H9 (cell line): ENCODE data around the gene PRKCA. TPM values are rescaled to one million over a fixed set of nuclear protein-coding genes. Genes with fewer than 3 reads are reported as not detected.

Experiments
- DNase-seq: peaks from one replicate; pipeline ENCODE4 v3.0.0-alpha.2; 2017
- H2AFZ ChIP-seq: one replicate; pipeline ENCODE4 v1.6.1; 2013; ENCODE audit warnings: mild to moderate bottlenecking, low read length, control low read depth, moderate library complexity
- H2AK5ac ChIP-seq: 2 replicates; pipeline ENCODE4 v1.6.1; 2013; ENCODE audit warnings: low read length, control low read depth, mixed read lengths; ENCODE audit not compliant: insufficient read length
- H2BK120ac ChIP-seq: one replicate; pipeline ENCODE4 v1.6.1; 2013; ENCODE audit warnings: low read depth, mild to moderate bottlenecking, low read length, control low read depth, inconsistent platforms; ENCODE audit not compliant: poor library complexity, severe bottlenecking
- H2BK12ac ChIP-seq: 2 replicates; pipeline ENCODE4 v1.6.1; 2013; ENCODE audit warnings: low read length, control low read depth, mixed read lengths, low read depth; ENCODE audit not compliant: insufficient read length
- H2BK15ac ChIP-seq: 2 replicates; pipeline ENCODE4 v1.6.1; 2013; ENCODE audit warnings: low read depth, low read length, control low read depth
- H2BK20ac ChIP-seq: one replicate; pipeline ENCODE4 v1.6.1; 2013; ENCODE audit warnings: low read depth, mild to moderate bottlenecking, low read length, control low read depth, inconsistent platforms; ENCODE audit not compliant: poor library complexity, severe bottlenecking
- H2BK5ac ChIP-seq: 2 replicates; pipeline ENCODE4 v1.6.1; 2013; ENCODE audit warnings: low read length, control low read depth, mixed read lengths; ENCODE audit not compliant: insufficient read length
- H3K14ac ChIP-seq: 2 replicates; pipeline ENCODE4 v1.6.1; 2013; ENCODE audit warnings: low read length, control low read depth; ENCODE audit not compliant: insufficient read depth
- H3K18ac ChIP-seq: 2 replicates; pipeline ENCODE4 v1.6.1; 2013; ENCODE audit warnings: low read depth, mild to moderate bottlenecking, mixed read lengths, low read length, control low read depth; ENCODE audit not compliant: insufficient read length
- H3K23ac ChIP-seq: 2 replicates; pipeline ENCODE4 v1.6.1; 2013; ENCODE audit warnings: low read length, control low read depth, mixed read lengths, low read depth; ENCODE audit not compliant: insufficient read length
- H3K23me2 ChIP-seq: 2 replicates; pipeline ENCODE4 v1.6.1; 2013; ENCODE audit warnings: low read depth, mild to moderate bottlenecking, mixed read lengths, low read length, control low read depth; ENCODE audit not compliant: insufficient read length, poor library complexity, severe bottlenecking
- H3K27ac ChIP-seq: 2 replicates; pipeline ENCODE4 v1.5.1; 2013; ENCODE audit warnings: low read length, control low read depth, mixed read lengths, low read depth; ENCODE audit not compliant: insufficient read length
- H3K27me3 ChIP-seq: 2 replicates; pipeline ENCODE4 v1.6.1; 2013; ENCODE audit warnings: low read length, control low read depth, inconsistent platforms; ENCODE audit not compliant: insufficient read depth
- H3K4ac ChIP-seq: 2 replicates; pipeline ENCODE4 v1.6.1; 2013; ENCODE audit warnings: low read depth, mild to moderate bottlenecking, control low read depth, inconsistent platforms, low read length, moderate library complexity
- H3K4me1 ChIP-seq: 2 replicates; pipeline ENCODE4 v1.6.1; 2013; ENCODE audit warnings: low read length, control low read depth, inconsistent platforms; ENCODE audit not compliant: insufficient read depth
- H3K4me2 ChIP-seq: 2 replicates; pipeline ENCODE4 v1.6.1; 2013; ENCODE audit warnings: low read length, control low read depth, mixed read lengths; ENCODE audit not compliant: insufficient read length, insufficient read depth
- H3K56ac ChIP-seq: 2 replicates; pipeline ENCODE4 v1.6.1; 2013; ENCODE audit warnings: low read depth, mild to moderate bottlenecking, mixed read lengths, low read length, control low read depth; ENCODE audit not compliant: insufficient read length
- H3K79me1 ChIP-seq: 2 replicates; pipeline ENCODE4 v1.6.1; 2013; ENCODE audit warnings: low read depth, mild to moderate bottlenecking, moderate library complexity, low read length, control low read depth, inconsistent platforms; ENCODE audit not compliant: insufficient read depth, poor library complexity, severe bottlenecking
- H3K79me2 ChIP-seq: 2 replicates; pipeline ENCODE4 v1.6.1; 2013; ENCODE audit warnings: low read length, control low read depth, inconsistent platforms; ENCODE audit not compliant: insufficient read depth
- H3K9ac ChIP-seq: 2 replicates; pipeline ENCODE4 v1.6.1; 2013; ENCODE audit warnings: low read length, control low read depth, mixed read lengths; ENCODE audit not compliant: insufficient read length; ENCODE audit errors: extremely low read depth
- H3K9me3 ChIP-seq: one replicate; pipeline ENCODE4 v1.6.1; 2013; ENCODE audit warnings: low read depth, low read length, inconsistent platforms; ENCODE audit not compliant: control insufficient read depth
- H3T11ph ChIP-seq: one replicate; pipeline ENCODE4 v1.6.1; 2013; ENCODE audit warnings: mild to moderate bottlenecking, low read length, control low read depth, inconsistent platforms
- H4K20me1 ChIP-seq: one replicate; pipeline ENCODE4 v1.6.1; 2013; ENCODE audit not compliant: control insufficient read depth, insufficient read length, insufficient read depth
- H4K5ac ChIP-seq: 2 replicates; pipeline ENCODE4 v1.6.1; 2013; ENCODE audit warnings: low read depth, mild to moderate bottlenecking, mixed read lengths, low read length, control low read depth; ENCODE audit not compliant: insufficient read length
- H4K8ac ChIP-seq: replicated peaks from 2 replicates; pipeline ENCODE4 v1.6.1; 2013; ENCODE audit warnings: low read length, control low read depth, mixed read lengths, low read depth; ENCODE audit not compliant: insufficient read length
- H4K91ac ChIP-seq: 2 replicates; pipeline ENCODE4 v1.6.1; 2013; ENCODE audit warnings: low read depth, mild to moderate bottlenecking, moderate library complexity, mixed read lengths, low read length, control low read depth; ENCODE audit not compliant: insufficient read length
- H3K27ac Mint-ChIP-seq, 3 experiments: 2 replicates in 2 of 3; 3 replicates in 1 of 3; pipeline ENCODE4 v1.8.0; 2020 to 2021; ENCODE audit warnings: mixed read lengths in 3 of 3, mild to moderate bottlenecking in 1 of 3, moderate library complexity in 1 of 3
- H3K27me3 Mint-ChIP-seq: 2 replicates; pipeline ENCODE4 v1.8.0; 2021; ENCODE audit warnings: low read depth, mild to moderate bottlenecking, moderate library complexity, mixed read lengths
- H3K36me3 Mint-ChIP-seq, 3 experiments: 2 replicates in 2 of 3; 3 replicates in 1 of 3; pipeline ENCODE4 v1.8.0; 2020 to 2021; ENCODE audit warnings: low read depth in 3 of 3, mixed read lengths in 3 of 3; ENCODE audit not compliant: insufficient read depth in 1 of 3
- H3K4me1 Mint-ChIP-seq, 2 experiments: 2 replicates each; pipeline ENCODE4 v1.8.0; 2020; ENCODE audit warnings: mixed read lengths in 2 of 2
- H3K4me3 Mint-ChIP-seq, 2 experiments: 2 replicates in 1 of 2; 3 replicates in 1 of 2; pipeline ENCODE4 v1.8.0; 2020 to 2021; ENCODE audit warnings: mild to moderate bottlenecking in 2 of 2, mixed read lengths in 2 of 2, moderate library complexity in 1 of 2
- H3K9me3 Mint-ChIP-seq, 2 experiments: 2 replicates in 1 of 2; 3 replicates in 1 of 2; pipeline ENCODE4 v1.8.0; 2020; ENCODE audit warnings: mild to moderate bottlenecking in 2 of 2, mixed read lengths in 2 of 2, moderate library complexity in 1 of 2
- WGBS: extraction: QIAGEN DNeasy Blood & Tissue Kit; methylation state at CpG from one replicate; pipeline ENCODE4 v1.1.7; 2013; ENCODE audit warnings: missing lambda C conversion rate, low lambda C conversion rate, mixed read lengths; ENCODE audit not compliant: insufficient read length; ENCODE audit errors: extremely low coverage; 5-methylcytosine and 5-hydroxymethylcytosine counted together
- total RNA-seq: library from RNA; stranded (reverse); gene quantifications from 2 replicates; pipeline ENCODE4 v1.2.1, GENCODE V29; 2021
- TF ChIP-seq, protein P1 (sequence below): fragments of 200-600 bp; sonication (generic); conservative IDR thresholded peaks from 3 replicates; pipeline ENCODE4 v1.8.0; 2021; ENCODE audit warnings: antibody characterized with exemption, mild to moderate bottlenecking

The PRKCA gene
- total RNA-seq, 1 experiment from 2014 or later, result 10.5 TPM

DNA sequence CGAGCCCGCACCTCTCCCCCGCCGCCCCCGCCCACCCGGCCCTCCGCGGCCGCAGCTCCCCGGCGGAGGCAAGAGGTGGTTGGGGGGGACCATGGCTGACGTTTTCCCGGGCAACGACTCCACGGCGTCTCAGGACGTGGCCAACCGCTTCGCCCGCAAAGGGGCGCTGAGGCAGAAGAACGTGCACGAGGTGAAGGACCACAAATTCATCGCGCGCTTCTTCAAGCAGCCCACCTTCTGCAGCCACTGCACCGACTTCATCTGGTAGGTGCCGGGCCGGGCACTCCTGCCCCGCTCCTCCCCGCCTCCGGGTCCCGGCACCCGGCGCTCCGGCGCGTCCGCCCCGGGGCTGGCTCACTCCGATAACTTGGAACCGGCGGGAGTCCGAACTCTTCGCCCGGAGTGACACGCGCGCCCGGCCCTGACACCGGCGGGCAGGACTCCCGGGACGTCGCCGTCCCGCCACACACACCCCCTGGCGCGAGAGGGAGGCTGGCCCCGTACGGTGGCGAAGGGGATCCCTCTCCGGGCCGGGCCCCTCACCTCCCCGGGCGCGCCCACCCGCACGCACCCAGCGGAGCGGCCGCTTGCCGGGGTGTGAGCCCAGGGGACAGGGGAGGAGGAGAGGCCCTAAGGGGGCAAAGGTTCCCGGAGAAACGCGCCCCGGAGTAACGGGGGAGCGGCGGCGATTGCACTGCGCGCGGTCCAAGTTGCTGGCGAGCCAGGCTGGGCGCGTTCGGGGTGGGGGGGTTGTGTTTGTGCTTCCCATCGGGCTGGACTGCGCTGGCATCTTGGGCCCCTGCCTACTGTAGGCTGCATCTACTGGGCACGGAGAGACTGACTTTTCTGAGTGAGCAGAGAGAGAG lies 581 bp downstream of the PRKCA start:
- H3K27ac Mint-ChIP-seq, result peak overlapping the region in 1 of 3 experiments; percentile 66; a peak in 1 of 7 replicates
- Histone ChIP-seq H2AFZ (no peak overlapping the region), H3K14ac (no peak overlapping the region), H2BK12ac (no peak overlapping the region), H3K56ac (no peak overlapping the region), H3K4ac (no peak overlapping the region), H3K79me1 (no peaks in the 10 kb centered on the region), H4K91ac (no peak overlapping the region), H3K27me3 (no peaks in the 10 kb centered on the region; the same call in 1 of the 2 replicates), H2BK15ac (no peak overlapping the region), H3K23me2 (peaks cover 15% of the 10 kb centered on the region), H2AK5ac (no peak overlapping the region), H3K27ac (no peak overlapping the region), H3K4me2 (peak overlapping the region; percentile 85), H2BK120ac (no peak overlapping the region), H3T11ph (no peak overlapping the region), H4K20me1 (no peaks in the 10 kb centered on the region), H3K4me1 (peaks cover 1% of the 10 kb centered on the region; the same call in 1 of the 2 replicates), H3K23ac (no peak overlapping the region), H3K9ac (no peak overlapping the region), H2BK5ac (no peak overlapping the region), H4K8ac (no peak overlapping the region), H4K5ac (no peak overlapping the region), H2BK20ac (no peak overlapping the region), H3K9me3 (no peaks in the 10 kb centered on the region), H3K18ac (no peak overlapping the region), H3K79me2 (no peaks in the 10 kb centered on the region)
- peak; percentile 74 for DNase-seq
- H3K4me1 Mint-ChIP-seq, result peaks cover 42 to 44% of the 10 kb centered on the region in 2 experiments
- TF ChIP-seq, protein P1, sequence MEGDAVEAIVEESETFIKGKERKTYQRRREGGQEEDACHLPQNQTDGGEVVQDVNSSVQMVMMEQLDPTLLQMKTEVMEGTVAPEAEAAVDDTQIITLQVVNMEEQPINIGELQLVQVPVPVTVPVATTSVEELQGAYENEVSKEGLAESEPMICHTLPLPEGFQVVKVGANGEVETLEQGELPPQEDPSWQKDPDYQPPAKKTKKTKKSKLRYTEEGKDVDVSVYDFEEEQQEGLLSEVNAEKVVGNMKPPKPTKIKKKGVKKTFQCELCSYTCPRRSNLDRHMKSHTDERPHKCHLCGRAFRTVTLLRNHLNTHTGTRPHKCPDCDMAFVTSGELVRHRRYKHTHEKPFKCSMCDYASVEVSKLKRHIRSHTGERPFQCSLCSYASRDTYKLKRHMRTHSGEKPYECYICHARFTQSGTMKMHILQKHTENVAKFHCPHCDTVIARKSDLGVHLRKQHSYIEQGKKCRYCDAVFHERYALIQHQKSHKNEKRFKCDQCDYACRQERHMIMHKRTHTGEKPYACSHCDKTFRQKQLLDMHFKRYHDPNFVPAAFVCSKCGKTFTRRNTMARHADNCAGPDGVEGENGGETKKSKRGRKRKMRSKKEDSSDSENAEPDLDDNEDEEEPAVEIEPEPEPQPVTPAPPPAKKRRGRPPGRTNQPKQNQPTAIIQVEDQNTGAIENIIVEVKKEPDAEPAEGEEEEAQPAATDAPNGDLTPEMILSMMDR, result no peak
- peaks cover 3 to 4% (median 4%) of the 10 kb centered on the region in 3 experiments; a peak in 4 of 7 replicates for H3K36me3 Mint-ChIP-seq
- peaks cover 0 to 3% of the 10 kb centered on the region in 2 experiments; a peak in 3 of 5 replicates for H3K9me3 Mint-ChIP-seq
- peaks cover 44% of the 10 kb centered on the region for H3K27me3 Mint-ChIP-seq
- H3K4me3 Mint-ChIP-seq, result peak overlapping the region; percentile 87 to 96
- no CpG with 5 or more reads among the region's 91 CpGs for WGBS
